Neural cell (in vitro differentiated cells): Measurements from ENCODE around the gene TRPM1. TPM values are rescaled to one million over a fixed set of nuclear protein-coding genes. Genes with fewer than 3 reads are reported as not detected.

ENCODE experiments used
- H2AFZ ChIP-seq: fragments of 200-600, 300-800 bp; sonication (generic), shearing (Covaris generic); 2 replicates; pipeline ENCODE4 v1.6.0; 2014; ENCODE audit warnings: low read depth, mild to moderate bottlenecking, antibody characterized with exemption, low read length, moderate library complexity
- H3F3A ChIP-seq: fragments of 200-600 bp; shearing (Covaris generic); 2 replicates; pipeline ENCODE4 v1.6.1; 2016; ENCODE audit warnings: mild to moderate bottlenecking, moderate library complexity, mixed read lengths, antibody characterized with exemption, low read length; ENCODE audit not compliant: insufficient read depth, poor library complexity, severe bottlenecking
- H3K27ac ChIP-seq: fragments of 200-600, 300-800 bp; sonication (generic), shearing (Covaris generic); 2 replicates; pipeline ENCODE4 v1.5.1; 2014; ENCODE audit warnings: mild to moderate bottlenecking, low read length, moderate library complexity
- H3K27me3 ChIP-seq: fragments of 300-800, 200-600 bp; sonication (generic), shearing (Covaris generic); 2 replicates; pipeline ENCODE4 v1.6.0; 2014; ENCODE audit warnings: mild to moderate bottlenecking, low read depth, low read length, moderate library complexity; ENCODE audit not compliant: insufficient read depth
- H3K36me3 ChIP-seq: fragments of 300-800, 200-600 bp; sonication (generic), shearing (Covaris generic); 2 replicates; pipeline ENCODE4 v1.5.1; 2014; ENCODE audit warnings: mild to moderate bottlenecking, antibody characterized with exemption, low read length, moderate library complexity; ENCODE audit not compliant: insufficient read depth
- H3K4me2 ChIP-seq: fragments of 300-800, 200-600 bp; sonication (generic), shearing (Covaris generic); 2 replicates; pipeline ENCODE4 v1.6.0; 2014; ENCODE audit warnings: mild to moderate bottlenecking, low read length
- H3K4me3 ChIP-seq: fragments of 300-800, 200-600 bp; sonication (generic), shearing (Covaris generic); 2 replicates; pipeline ENCODE4 v1.5.1; 2014; ENCODE audit warnings: mild to moderate bottlenecking, low read length, moderate library complexity
- H3K79me2 ChIP-seq: fragments of 200-600 bp; shearing (Covaris generic); replicated peaks from 2 replicates; pipeline ENCODE4 v1.6.0; 2014; ENCODE audit warnings: mild to moderate bottlenecking, low read length, moderate library complexity; ENCODE audit not compliant: insufficient read depth
- H3K9ac ChIP-seq: fragments of 300-800, 200-600 bp; sonication (generic), shearing (Covaris generic); 2 replicates; pipeline ENCODE4 v1.6.1; 2016; ENCODE audit warnings: mild to moderate bottlenecking, low read length, mixed read lengths
- H3K9me2 ChIP-seq: fragments of 200-600 bp; shearing (Covaris generic); 2 replicates; pipeline ENCODE4 v1.6.1; 2016; ENCODE audit warnings: mild to moderate bottlenecking, low read length, mixed read lengths; ENCODE audit not compliant: insufficient read depth
- H3K9me3 ChIP-seq: fragments of 200-600, 300-800 bp; sonication (generic), shearing (Covaris generic); 2 replicates; pipeline ENCODE4 v1.6.1; 2016; ENCODE audit warnings: mild to moderate bottlenecking, mixed run types, low read length, moderate library complexity, mixed read lengths
- H4K20me1 ChIP-seq: fragments of 200-600 bp; shearing (Covaris generic); 2 replicates; pipeline ENCODE4 v1.6.1; 2016; ENCODE audit warnings: mild to moderate bottlenecking, mixed run types; ENCODE audit not compliant: insufficient read depth
- CTCF ChIP-seq: fragments of 450-650 bp; IDR thresholded peaks from 2 replicates; pipeline ENCODE4 v1.5.1; 2014; ENCODE audit warnings: antibody characterized with exemption, mild to moderate bottlenecking, moderate library complexity; ENCODE audit not compliant: poor library complexity, severe bottlenecking
- EP300 ChIP-seq: fragments of 450-650 bp; conservative IDR thresholded peaks from 2 replicates; pipeline ENCODE4 v1.6.1; 2014; ENCODE audit warnings: antibody characterized with exemption, mild to moderate bottlenecking, moderate library complexity; ENCODE audit not compliant: poor library complexity, severe bottlenecking
- EZH2 ChIP-seq: fragments of 200-600, 300-800 bp; shearing (Covaris generic), sonication (generic); IDR thresholded peaks from 2 replicates; pipeline ENCODE4 v1.6.1; 2014; ENCODE audit warnings: antibody characterized with exemption, low read length, borderline replicate concordance, mild to moderate bottlenecking; ENCODE audit not compliant: insufficient read depth, poor library complexity, severe bottlenecking
- MXI1 ChIP-seq: fragments of 450-650 bp; conservative IDR thresholded peaks from 2 replicates; pipeline ENCODE4 v1.6.1; 2014; ENCODE audit warnings: antibody characterized with exemption, mild to moderate bottlenecking; ENCODE audit not compliant: poor library complexity, severe bottlenecking
- POLR2AphosphoS5 ChIP-seq: IDR thresholded peaks from 2 replicates; pipeline ENCODE4 v1.6.1; 2012
- RAD21 ChIP-seq: fragments of 450-650 bp; conservative IDR thresholded peaks from 2 replicates; pipeline ENCODE4 v1.6.1; 2014; ENCODE audit warnings: antibody characterized with exemption, mild to moderate bottlenecking, moderate library complexity
- REST ChIP-seq: IDR thresholded peaks from 2 replicates; pipeline ENCODE4 v1.6.1; 2012; ENCODE audit warnings: borderline replicate concordance
- SMC3 ChIP-seq: fragments of 450-650 bp; conservative IDR thresholded peaks from 2 replicates; pipeline ENCODE4 v1.6.1; 2014; ENCODE audit warnings: antibody characterized with exemption, mild to moderate bottlenecking, moderate library complexity; ENCODE audit not compliant: poor library complexity
- TAF1 ChIP-seq: IDR thresholded peaks from 2 replicates; pipeline ENCODE4 v1.6.1; 2012; ENCODE audit warnings: low read depth
- polyA plus RNA-seq: library from polyadenylated mRNA; depleted of rRNA; stranded (reverse); fragments of >200 nt; gene quantifications from 2 replicates; pipeline ENCODE4 v1.2.3, GENCODE V29; 2014

TRPM1 gene
- polyA plus RNA-seq, 1 donor from 2014 or later, result not detected

GRCh38 chr15:30979457-30979856 is 122.1 kb downstream of the TRPM1 start:
- H3K9me3 ChIP-seq, result no peaks in the 10 kb centered on the region
- no peak overlapping the region for H3K9ac ChIP-seq
- no peaks in the 10 kb centered on the region for H3K27me3 ChIP-seq
- no peaks in the 10 kb centered on the region for H3F3A ChIP-seq
- no peak overlapping the region for H3K4me2 ChIP-seq
- no peaks in the 10 kb centered on the region for H3K79me2 ChIP-seq
- no peak overlapping the region for H2AFZ ChIP-seq
- H3K27ac ChIP-seq, result no peak overlapping the region
- no peaks in the 10 kb centered on the region for H3K9me2 ChIP-seq
- no peak for TF ChIP-seq CTCF
- TF ChIP-seq EZH2, result no peak
- no peak for TF ChIP-seq POLR2AphosphoS5
- TF ChIP-seq RAD21, result no peak
- TF ChIP-seq MXI1, result no peak
- TF ChIP-seq TAF1, result no peak
- TF ChIP-seq SMC3, result no peak
- no peak for TF ChIP-seq REST
- no peak for TF ChIP-seq EP300
- H3K36me3 ChIP-seq, result no peaks in the 10 kb centered on the region
- H3K4me3 ChIP-seq, result no peak overlapping the region
- H4K20me1 ChIP-seq, result no peaks in the 10 kb centered on the region

- H3K4me2 ChIP-seq, result no peak overlapping the region
Measured at GRCh38 chr15:30978328-30978727, 123.2 kb downstream of the TRPM1 start.

More at GRCh38 chr15:30978328-30978727, 123.2 kb downstream of the TRPM1 start:
- H3K9me2 ChIP-seq, result no peaks in the 10 kb centered on the region
- H3K79me2 ChIP-seq, result no peaks in the 10 kb centered on the region
- no peaks in the 10 kb centered on the region for H3K27me3 ChIP-seq
- H3F3A ChIP-seq, result no peaks in the 10 kb centered on the region
- H3K27ac ChIP-seq, result no peak overlapping the region
- no peaks in the 10 kb centered on the region for H3K9me3 ChIP-seq
- TF ChIP-seq CTCF (no peak), TAF1 (no peak)
- no peak overlapping the region for H2AFZ ChIP-seq
- no peak overlapping the region for H3K9ac ChIP-seq
- H3K4me3 ChIP-seq, result no peak overlapping the region
- H4K20me1 ChIP-seq, result no peaks in the 10 kb centered on the region
- H3K36me3 ChIP-seq, result no peaks in the 10 kb centered on the region
